SK-N-SH (cell line): Measurements from ENCODE around the gene FBXO3. TPM values are rescaled to one million over a fixed set of nuclear protein-coding genes. Genes with fewer than 3 reads are reported as not detected.
A peak's percentile ranks its signal among the peaks of the same experiment; 100 is the strongest.

Experiments used
- CTCF ChIA-PET: fragments of 300-600, 350-600 bp; formaldehyde crosslinking; extraction: SDS; loops from one replicate; lab custom pipeline; 2021; lab: Yijun Ruan, JAX
- POLR2A ChIA-PET: fragments of 350-600 bp; sonication (Branson Sonifier 250); formaldehyde crosslinking; extraction: SDS; loops from one replicate; lab custom pipeline; 2020; ENCODE audit warnings: antibody characterized with exemption, inconsistent platforms; lab: Yijun Ruan, JAX
- DNase-seq: peaks from one replicate; pipeline ENCODE4 v3.0.0; 2012
- H2AFZ ChIP-seq: fragments of 200-600 bp; sonication (generic); 2 replicates; pipeline ENCODE4 v1.8.1; 2016; ENCODE audit warnings: antibody characterized with exemption, mild to moderate bottlenecking, low read depth
- H3F3A ChIP-seq: fragments of 200-600 bp; sonication (generic); replicated peaks from 2 replicates; pipeline ENCODE3; 2016; ENCODE audit warnings: antibody characterized with exemption, mild to moderate bottlenecking; ENCODE audit not compliant: insufficient read depth
- H3K27ac ChIP-seq, 2 experiments: fragments of 200-500 bp in 1 of 2; fragments of 200-600 bp in 1 of 2; sonication (Bioruptor generic) in 1 of 2; sonication (generic), shearing (Covaris generic) in 1 of 2; 2 replicates each; pipeline versions ENCODE4 v1.5.1 to v1.6.1; 2014 to 2016; ENCODE audit warnings: low read depth in 2 of 2, inconsistent platforms in 1 of 2, low read length in 1 of 2, mild to moderate bottlenecking in 1 of 2, mixed read lengths in 1 of 2
- H3K27me3 ChIP-seq: fragments of 200-600 bp; sonication (generic), shearing (Covaris generic); 2 replicates; pipeline ENCODE4 v1.6.1; 2016; ENCODE audit warnings: mixed run types; ENCODE audit not compliant: insufficient read depth
- H3K36me3 ChIP-seq, 2 experiments: fragments of 200-500 bp in 1 of 2; fragments of 200-600 bp in 1 of 2; sonication (Bioruptor generic) in 1 of 2; sonication (generic) in 1 of 2; replicated peaks in 1 of 2; 2 replicates each; pipeline versions ENCODE3 to v1.5.1; 2014 to 2016; ENCODE audit warnings: low read length in 1 of 2, mild to moderate bottlenecking in 1 of 2; ENCODE audit not compliant: insufficient read depth in 2 of 2, control insufficient read depth in 1 of 2
- H3K4me1 ChIP-seq, 2 experiments: fragments of 200-500 bp in 1 of 2; fragments of 200-600 bp in 1 of 2; sonication (Bioruptor generic) in 1 of 2; sonication (generic), shearing (Covaris generic) in 1 of 2; 2 replicates each; pipeline versions ENCODE4 v1.5.1 to v1.6.1; 2014 to 2016; ENCODE audit warnings: low read depth in 1 of 2, low read length in 1 of 2, mixed run types in 1 of 2; ENCODE audit not compliant: insufficient read depth in 2 of 2, control insufficient read depth in 1 of 2
- H3K4me2 ChIP-seq: fragments of 200-600 bp; sonication (generic), shearing (Covaris generic); 2 replicates; pipeline ENCODE4 v1.6.1; 2017; ENCODE audit warnings: mixed run types
- H3K4me3 ChIP-seq, 2 experiments: fragments of 200-500 bp in 1 of 2; fragments of 200-600 bp in 1 of 2; sonication (Bioruptor generic) in 1 of 2; sonication (generic), shearing (Covaris generic) in 1 of 2; 2 replicates each; pipeline versions ENCODE4 v1.5.1 to v1.8.1; 2014 to 2016; ENCODE audit warnings: low read depth in 2 of 2, inconsistent platforms in 1 of 2, low read length in 1 of 2, mild to moderate bottlenecking in 1 of 2, mixed read lengths in 1 of 2, moderate library complexity in 1 of 2
- H3K79me2 ChIP-seq: fragments of 200-600 bp; sonication (generic); 2 replicates; pipeline ENCODE4 v1.8.1; 2017; ENCODE audit warnings: mild to moderate bottlenecking; ENCODE audit not compliant: insufficient read depth
- H3K9ac ChIP-seq: fragments of 200-600 bp; sonication (generic); 2 replicates; pipeline ENCODE4 v1.6.1; 2017; ENCODE audit warnings: mixed run types
- H3K9me2 ChIP-seq: fragments of 200-600 bp; sonication (generic); 2 replicates; pipeline ENCODE4 v1.6.1; 2017; ENCODE audit warnings: mixed run types
- H3K9me3 ChIP-seq: fragments of 200-600 bp; sonication (generic); 2 replicates; pipeline ENCODE4 v1.6.1; 2017; ENCODE audit warnings: mixed run types, mild to moderate bottlenecking, moderate library complexity
- H4K20me1 ChIP-seq: fragments of 200-600 bp; sonication (generic); 2 replicates; pipeline ENCODE4 v1.6.1; 2017; ENCODE audit warnings: mild to moderate bottlenecking, mixed run types; ENCODE audit not compliant: insufficient read depth
- CHD2 ChIP-seq: fragments of 150-350 bp; IDR thresholded peaks from 2 replicates; pipeline ENCODE4 v1.6.1; 2018; ENCODE audit warnings: low read length; ENCODE audit not compliant: partially characterized antibody
- CTCF ChIP-seq: fragments of 200-600 bp; sonication (generic); IDR thresholded peaks from 2 replicates; pipeline ENCODE4 v1.6.1; 2017; ENCODE audit warnings: antibody characterized with exemption, mild to moderate bottlenecking, moderate library complexity
- EZH2phosphoT487 ChIP-seq: fragments of 200-600 bp; sonication (generic); IDR thresholded peaks from 2 replicates; pipeline ENCODE4 v1.6.1; 2017; ENCODE audit warnings: low read depth, mixed run types, mild to moderate bottlenecking, antibody characterized with exemption, moderate library complexity, borderline replicate concordance
- FOXJ3 ChIP-seq: sonication (generic); formaldehyde crosslinking; IDR thresholded peaks from 2 replicates; pipeline ENCODE4 v1.5.1; 2020; ENCODE audit warnings: mild to moderate bottlenecking, missing genetic modification reagents
- FOXM1 ChIP-seq: IDR thresholded peaks from 2 replicates; pipeline ENCODE4 v1.4.0; 2012; ENCODE audit warnings: low read depth, mild to moderate bottlenecking
- GATA2 ChIP-seq: sonication (generic); formaldehyde crosslinking; IDR thresholded peaks from 2 replicates; pipeline ENCODE4 v1.5.0; 2020; ENCODE audit warnings: mild to moderate bottlenecking, missing genetic modification reagents
- IRF3 ChIP-seq: fragments of 150-350 bp; IDR thresholded peaks from 2 replicates; pipeline ENCODE4 v1.6.1; 2016; ENCODE audit warnings: mild to moderate bottlenecking, low read depth, low read length
- PBX3 ChIP-seq: IDR thresholded peaks from 2 replicates; pipeline ENCODE4; 2012
- POLR2AphosphoS5 ChIP-seq: IDR thresholded peaks from 2 replicates; pipeline ENCODE4 v1.6.1; 2012; ENCODE audit warnings: low read depth, low read length
- RCOR1 ChIP-seq: fragments of 150-350 bp; IDR thresholded peaks from 2 replicates; pipeline ENCODE4 v1.6.1; 2017; ENCODE audit warnings: antibody characterized with exemption, low read length
- REST ChIP-seq: IDR thresholded peaks from 2 replicates; pipeline ENCODE4 v1.6.1; 2012; ENCODE audit warnings: mild to moderate bottlenecking, low read depth, low read length, moderate library complexity
- RXRA ChIP-seq: IDR thresholded peaks from 2 replicates; pipeline ENCODE4 v1.4.0; 2012; ENCODE audit warnings: low read depth, mild to moderate bottlenecking, borderline replicate concordance
- ZBTB33 ChIP-seq: IDR thresholded peaks from 2 replicates; pipeline ENCODE4 v1.4.0; 2012; ENCODE audit warnings: low read depth, borderline replicate concordance
- WGBS: methylation state at CpG from one replicate; pipeline ENCODE4 v1.1.6; 2017; ENCODE audit warnings: low lambda C conversion rate; 5-methylcytosine and 5-hydroxymethylcytosine counted together
- polyA plus RNA-seq, 3 experiments: library from polyadenylated mRNA; depleted of rRNA; stranded (reverse); fragments of >200 nt; gene quantifications; 2 replicates each; pipeline ENCODE4 v1.2.3, GENCODE V29; 2012

FBXO3 gene
- polyA plus RNA-seq, 1 of the 3 experiments (the other 2 are of a cell fraction) = 17.9 TPM

GRCh38 chr11:33733980-33734379, 40.3 kb downstream of the FBXO3 start:
- Histone ChIP-seq H3F3A (peaks cover 16% of the 10 kb centered on the region), H3K27ac (peak overlapping the region in 1 of 2 experiments; percentile 94; a peak in 2 of 4 replicates), H3K36me3 (peaks cover 4 to 44% of the 10 kb centered on the region in 2 experiments), H2AFZ (no peak overlapping the region), H4K20me1 (peaks cover 64% of the 10 kb centered on the region)
- POLR2A ChIA-PET = no interaction called here
- TF ChIP-seq IRF3 = no peak
- no peak for TF ChIP-seq EZH2phosphoT487
- TF ChIP-seq GATA2 = no peak
- no peak for TF ChIP-seq POLR2AphosphoS5
- no peak for TF ChIP-seq ZBTB33
- no peak for TF ChIP-seq PBX3
- TF ChIP-seq RCOR1 = no peak
- no peak for TF ChIP-seq RXRA
- no peak for TF ChIP-seq FOXJ3 (CRISPR knock-in tag)
- no peak for TF ChIP-seq REST
- TF ChIP-seq CHD2 = no peak
- TF ChIP-seq CTCF = no peak
- no peak for TF ChIP-seq FOXM1
- TF ChIP-seq, all 33 proteins: peak for 0
- Histone ChIP-seq H3K79me2 (peaks cover 80% of the 10 kb centered on the region), H3K27me3 (no peaks in the 10 kb centered on the region), H3K4me2 (peak overlapping the region; percentile 92), H3K9ac (peak overlapping the region; percentile 95; the same call in 1 of the 2 replicates), H3K4me3 (peak overlapping the region in 1 of 2 experiments; percentile 91; a peak in 3 of 4 replicates), H3K4me1 (peaks cover 24 to 37% of the 10 kb centered on the region in 2 experiments; a peak in 3 of 4 replicates), H3K9me2 (no peaks in the 10 kb centered on the region), H3K9me3 (no peaks in the 10 kb centered on the region)
- no peak for DNase-seq
- CTCF ChIA-PET = interaction anchor here (1.0 to 1.3 kb wide), 3 partner anchors 9 to 125 kb away, joined by 3 to 7 read pairs (median 3); no protein-coding TSS in a partner anchor
- whole genome bisulfite sequencing = 79% methylated on average over 7 of the region's 7 CpGs
